ENCODE results near the gene PSME3.

DNA sequence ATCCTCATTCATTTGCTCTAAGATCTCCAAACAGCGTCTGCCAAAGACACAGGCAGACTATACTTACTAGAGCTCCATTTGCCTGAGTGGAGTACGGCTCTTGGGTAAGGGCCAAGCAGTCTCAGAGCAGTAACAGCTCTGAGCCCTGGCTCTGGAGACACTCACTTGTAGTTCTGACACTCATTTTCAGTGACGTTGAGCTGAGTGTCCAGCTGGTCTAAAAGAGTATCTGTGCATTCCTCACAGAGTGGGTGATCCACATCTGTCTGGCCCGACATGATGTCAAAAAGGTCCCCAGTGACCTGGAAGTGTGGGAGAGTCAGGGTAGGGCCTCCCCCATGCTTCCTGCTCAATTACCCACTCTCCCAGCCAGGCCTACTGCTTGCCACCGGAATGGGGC is 14.8 kb upstream of the PSME3 start:
- TF ChIP-seq POLR2A (IDR thresholded peaks at IDR 0.05): no peak
- TF ChIP-seq, protein P1, sequence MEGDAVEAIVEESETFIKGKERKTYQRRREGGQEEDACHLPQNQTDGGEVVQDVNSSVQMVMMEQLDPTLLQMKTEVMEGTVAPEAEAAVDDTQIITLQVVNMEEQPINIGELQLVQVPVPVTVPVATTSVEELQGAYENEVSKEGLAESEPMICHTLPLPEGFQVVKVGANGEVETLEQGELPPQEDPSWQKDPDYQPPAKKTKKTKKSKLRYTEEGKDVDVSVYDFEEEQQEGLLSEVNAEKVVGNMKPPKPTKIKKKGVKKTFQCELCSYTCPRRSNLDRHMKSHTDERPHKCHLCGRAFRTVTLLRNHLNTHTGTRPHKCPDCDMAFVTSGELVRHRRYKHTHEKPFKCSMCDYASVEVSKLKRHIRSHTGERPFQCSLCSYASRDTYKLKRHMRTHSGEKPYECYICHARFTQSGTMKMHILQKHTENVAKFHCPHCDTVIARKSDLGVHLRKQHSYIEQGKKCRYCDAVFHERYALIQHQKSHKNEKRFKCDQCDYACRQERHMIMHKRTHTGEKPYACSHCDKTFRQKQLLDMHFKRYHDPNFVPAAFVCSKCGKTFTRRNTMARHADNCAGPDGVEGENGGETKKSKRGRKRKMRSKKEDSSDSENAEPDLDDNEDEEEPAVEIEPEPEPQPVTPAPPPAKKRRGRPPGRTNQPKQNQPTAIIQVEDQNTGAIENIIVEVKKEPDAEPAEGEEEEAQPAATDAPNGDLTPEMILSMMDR (IDR thresholded peaks at IDR 0.05): no peak
